KMS-11 (cell line): ENCODE results near the gene PDE10A.
"Not testable (repeated sequence)": the region's sequence is repeated elsewhere in the genome, so short reads cannot be mapped to it uniquely, and the experiment has no call there.

Source experiments
- H2AFZ ChIP-seq: fragments of 200-600 bp; sonication (generic); 2 replicates; pipeline ENCODE4 v1.6.1; 2016; ENCODE audit warnings: antibody characterized with exemption, mixed run types, low read depth
- H3K27ac ChIP-seq: fragments of 200-600 bp; sonication (generic); 2 replicates; pipeline ENCODE4 v1.6.1; 2016; ENCODE audit warnings: mild to moderate bottlenecking, mixed run types
- H3K27me3 ChIP-seq: fragments of 200-600 bp; sonication (generic); 2 replicates; pipeline ENCODE4 v1.6.1; 2017; ENCODE audit warnings: mild to moderate bottlenecking, low read depth, mixed run types, moderate library complexity; ENCODE audit not compliant: insufficient read depth
- H3K36me3 ChIP-seq: fragments of 200-600 bp; sonication (generic); 2 replicates; pipeline ENCODE4 v1.6.1; 2017; ENCODE audit warnings: mild to moderate bottlenecking, mixed run types; ENCODE audit not compliant: insufficient read depth
- H3K4me1 ChIP-seq: fragments of 200-600 bp; sonication (generic); 2 replicates; pipeline ENCODE4 v1.6.1; 2016; ENCODE audit warnings: mild to moderate bottlenecking, low read depth, mixed run types; ENCODE audit not compliant: poor library complexity, severe bottlenecking
- H3K4me2 ChIP-seq: fragments of 200-600 bp; sonication (generic); 2 replicates; pipeline ENCODE4 v1.7.0; 2016; ENCODE audit warnings: mild to moderate bottlenecking, mixed run types
- H3K4me3 ChIP-seq: fragments of 200-600 bp; sonication (generic); IDR thresholded peaks from 2 replicates; pipeline ENCODE4 v1.6.1; 2017; ENCODE audit warnings: low read depth, low read length, mixed read lengths; ENCODE audit not compliant: insufficient read depth
- H3K79me2 ChIP-seq: fragments of 200-600 bp; sonication (generic); 2 replicates; pipeline ENCODE4 v1.6.1; 2016; ENCODE audit warnings: low read depth, mixed run types; ENCODE audit not compliant: insufficient read depth
- H3K9ac ChIP-seq: fragments of 200-600 bp; sonication (generic); 2 replicates; pipeline ENCODE4 v1.6.1; 2016; ENCODE audit warnings: mild to moderate bottlenecking, mixed run types
- H4K20me1 ChIP-seq: fragments of 200-600 bp; sonication (generic); 2 replicates; pipeline ENCODE4 v1.6.1; 2016; ENCODE audit warnings: mild to moderate bottlenecking, mixed run types; ENCODE audit not compliant: insufficient read depth
- CTCF ChIP-seq: fragments of 200-600 bp; sonication (generic); conservative IDR thresholded peaks from 2 replicates; pipeline ENCODE4 v1.6.1; 2017; ENCODE audit warnings: low read depth, mild to moderate bottlenecking, antibody characterized with exemption, low read length, moderate library complexity, mixed read lengths

The PDE10A gene

GRCh38 chr6:165615636-165616035 is 47.4 kb downstream of the PDE10A start:
- Histone ChIP-seq H4K20me1 (no peaks in the 10 kb centered on the region), H2AFZ (no peak overlapping the region), H3K27me3 (no peaks in the 10 kb centered on the region), H3K9ac (no peak overlapping the region), H3K79me2 (no peaks in the 10 kb centered on the region), H3K4me2 (no peak overlapping the region), H3K4me1 (no peaks in the 10 kb centered on the region), H3K4me3 (no peak overlapping the region), H3K27ac (no peak overlapping the region), H3K36me3 (no peaks in the 10 kb centered on the region)
- TF ChIP-seq CTCF, result no peak

GRCh38 chr6:165611294-165611693 is 51.7 kb downstream of the PDE10A start:
- no peaks in the 10 kb centered on the region for H3K4me1 ChIP-seq

GRCh38 chr6:165608577-165608976 is 54.5 kb downstream of the PDE10A start:
- H3K27ac ChIP-seq, H3K27me3 ChIP-seq, H3K36me3 ChIP-seq, H3K9ac ChIP-seq, H3K79me2 ChIP-seq, H3K4me1 ChIP-seq, H3K4me3 ChIP-seq, H2AFZ ChIP-seq, H3K4me2 ChIP-seq, H4K20me1 ChIP-seq: not testable (repeated sequence)

More at GRCh38 chr6:165611294-165611693, 51.7 kb downstream of the PDE10A start:
- H3K27me3 ChIP-seq, result no peaks in the 10 kb centered on the region
- H3K36me3 ChIP-seq, result no peaks in the 10 kb centered on the region
- H3K4me3 ChIP-seq, result no peak overlapping the region
- H3K4me2 ChIP-seq, result no peak overlapping the region
- no peaks in the 10 kb centered on the region for H4K20me1 ChIP-seq
- TF ChIP-seq CTCF, result no peak
- no peak overlapping the region for H3K9ac ChIP-seq
- no peak overlapping the region for H3K27ac ChIP-seq
- no peaks in the 10 kb centered on the region for H3K79me2 ChIP-seq
- no peak overlapping the region for H2AFZ ChIP-seq

GRCh38 chr6:165606740-165607008 is 56.4 kb downstream of the PDE10A start:
- H2AFZ ChIP-seq, result no peak overlapping the region
- H3K27me3 ChIP-seq, result no peaks in the 10 kb centered on the region
- no peaks in the 10 kb centered on the region for H3K79me2 ChIP-seq
- H3K36me3 ChIP-seq, result no peaks in the 10 kb centered on the region
- no peak overlapping the region for H3K4me2 ChIP-seq
- H3K4me1 ChIP-seq, result no peaks in the 10 kb centered on the region
- H3K4me3 ChIP-seq, result no peak overlapping the region
- H3K27ac ChIP-seq, result no peak overlapping the region
- no peak for TF ChIP-seq CTCF
- H4K20me1 ChIP-seq, result no peaks in the 10 kb centered on the region
- H3K9ac ChIP-seq, result no peak overlapping the region

- no peaks in the 10 kb centered on the region for H3K36me3 ChIP-seq
- H3K4me2 ChIP-seq, result no peak overlapping the region
- H3K4me3 ChIP-seq, result no peak overlapping the region
- H3K27ac ChIP-seq, result no peak overlapping the region
- H4K20me1 ChIP-seq, result no peaks in the 10 kb centered on the region
- H2AFZ ChIP-seq, result no peak overlapping the region
- no peaks in the 10 kb centered on the region for H3K27me3 ChIP-seq
- no peak overlapping the region for H3K9ac ChIP-seq
- H3K4me1 ChIP-seq, result no peaks in the 10 kb centered on the region
- no peak for TF ChIP-seq CTCF
- no peaks in the 10 kb centered on the region for H3K79me2 ChIP-seq
Measured at GRCh38 chr6:165605901-165606739, 56.9 kb downstream of the PDE10A start.
